Keratinocyte (primary cell): Measurements from ENCODE around the gene SELENOO.

ENCODE experiments used
- EZH2 ChIP-seq: IDR thresholded peaks from one replicate; pipeline ENCODE4 v1.6.1; 2012; ENCODE audit warnings: inconsistent platforms, mild to moderate bottlenecking, low read length, moderate library complexity
- TF ChIP-seq, protein P1 (sequence below), 3 experiments: IDR thresholded peaks in 1 of 3; conservative IDR thresholded peaks in 1 of 3; optimal IDR thresholded peaks in 1 of 3; 2 replicates in 2 of 3; 3 replicates in 1 of 3; pipeline versions ENCODE3 to v1.5.1; 2011; ENCODE audit warnings: low read length in 3 of 3, mild to moderate bottlenecking in 3 of 3, moderate library complexity in 2 of 3, control low read depth in 1 of 3, inconsistent platforms in 1 of 3; ENCODE audit not compliant: insufficient read depth in 2 of 3; ENCODE audit errors: extremely low read depth in 1 of 3

DNA sequence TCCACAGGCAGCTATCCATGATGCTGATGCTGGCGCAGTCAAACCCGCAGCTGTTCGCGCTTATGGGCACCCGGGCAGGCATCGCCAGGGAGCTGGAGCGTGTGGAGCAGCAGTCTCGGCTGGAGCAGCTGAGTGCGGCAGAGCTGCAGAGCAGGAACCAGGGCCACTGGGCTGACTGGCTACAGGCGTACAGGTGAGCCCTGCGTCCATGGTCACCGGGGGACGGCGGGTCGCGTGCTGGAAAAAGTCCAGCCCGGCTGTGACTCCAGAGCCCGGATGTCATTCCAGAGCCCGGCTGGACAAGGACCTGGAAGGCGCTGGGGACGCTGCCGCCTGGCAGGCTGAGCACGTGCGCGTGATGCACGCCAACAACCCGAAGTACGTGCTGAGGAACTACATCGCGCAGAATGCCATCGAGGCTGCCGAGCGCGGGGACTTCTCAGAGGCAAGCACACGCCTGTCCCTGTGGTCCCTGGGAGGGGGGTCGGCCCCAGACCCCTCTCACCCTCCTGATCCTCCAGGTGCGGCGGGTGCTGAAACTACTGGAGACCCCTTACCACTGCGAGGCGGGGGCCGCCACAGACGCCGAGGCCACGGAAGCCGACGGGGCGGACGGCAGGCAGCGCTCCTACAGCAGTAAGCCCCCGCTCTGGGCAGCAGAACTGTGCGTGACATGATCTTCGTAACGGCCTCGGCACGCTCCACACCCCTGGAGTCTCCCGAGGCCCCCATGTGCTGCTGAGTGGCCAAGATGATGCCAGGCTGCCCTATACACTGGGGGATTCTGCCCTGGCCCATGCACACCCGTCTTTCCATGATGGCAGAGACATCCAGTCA lies 16.1 kb downstream of the SELENOO start:
- TF ChIP-seq, protein P1, sequence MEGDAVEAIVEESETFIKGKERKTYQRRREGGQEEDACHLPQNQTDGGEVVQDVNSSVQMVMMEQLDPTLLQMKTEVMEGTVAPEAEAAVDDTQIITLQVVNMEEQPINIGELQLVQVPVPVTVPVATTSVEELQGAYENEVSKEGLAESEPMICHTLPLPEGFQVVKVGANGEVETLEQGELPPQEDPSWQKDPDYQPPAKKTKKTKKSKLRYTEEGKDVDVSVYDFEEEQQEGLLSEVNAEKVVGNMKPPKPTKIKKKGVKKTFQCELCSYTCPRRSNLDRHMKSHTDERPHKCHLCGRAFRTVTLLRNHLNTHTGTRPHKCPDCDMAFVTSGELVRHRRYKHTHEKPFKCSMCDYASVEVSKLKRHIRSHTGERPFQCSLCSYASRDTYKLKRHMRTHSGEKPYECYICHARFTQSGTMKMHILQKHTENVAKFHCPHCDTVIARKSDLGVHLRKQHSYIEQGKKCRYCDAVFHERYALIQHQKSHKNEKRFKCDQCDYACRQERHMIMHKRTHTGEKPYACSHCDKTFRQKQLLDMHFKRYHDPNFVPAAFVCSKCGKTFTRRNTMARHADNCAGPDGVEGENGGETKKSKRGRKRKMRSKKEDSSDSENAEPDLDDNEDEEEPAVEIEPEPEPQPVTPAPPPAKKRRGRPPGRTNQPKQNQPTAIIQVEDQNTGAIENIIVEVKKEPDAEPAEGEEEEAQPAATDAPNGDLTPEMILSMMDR (optimal IDR thresholded peaks at IDR 0.05 in 1 of 3, IDR thresholded peaks at IDR 0.05 in 1 of 3, conservative IDR thresholded peaks at IDR 0.05 in 1 of 3; ENCODE audit: extremely low read depth in 1 of 3, insufficient read depth in 2 of 3, low read length in 3 of 3) = no peak
- TF ChIP-seq EZH2 = no peak
